Urinary bladder (tissue), 4 donors: ENCODE results near the gene DNAAF2. TPM values are rescaled to one million over a fixed set of nuclear protein-coding genes. Genes with fewer than 3 reads are reported as not detected.

Experiments
- DNase-seq: peaks from one replicate; pipeline ENCODE4 v3.0.0-alpha.2; 2015; ENCODE audit errors: extremely low spot score
- H3K27ac ChIP-seq: one replicate; pipeline ENCODE4 v1.5.1; 2013; ENCODE audit warnings: low read depth, mild to moderate bottlenecking, moderate library complexity
- H3K36me3 ChIP-seq: one replicate; pipeline ENCODE4 v1.6.1; 2013; ENCODE audit warnings: mild to moderate bottlenecking, moderate library complexity; ENCODE audit not compliant: insufficient read depth
- H3K4me1 ChIP-seq: one replicate; pipeline ENCODE4 v1.6.1; 2013; ENCODE audit warnings: mild to moderate bottlenecking, moderate library complexity; ENCODE audit not compliant: insufficient read depth
- H3K4me3 ChIP-seq: one replicate; pipeline ENCODE4 v1.5.1; 2013; ENCODE audit warnings: low read depth, low read length
- WGBS: extraction: QIAGEN DNeasy Blood & Tissue Kit; methylation state at CpG from one replicate; pipeline ENCODE4 v1.1.7; 2013; 5-methylcytosine and 5-hydroxymethylcytosine counted together
- polyA plus RNA-seq: library from polyadenylated mRNA; stranded (reverse); fragments of 200-250 nt; gene quantifications from one replicate; pipeline ENCODE4 v1.2.3, GENCODE V29; 2013
- small RNA-seq: library from RNA; depleted of rRNA; stranded (forward); fragments of <200 nt; gene quantifications from one replicate; pipeline ENCODE3, GENCODE V24; 2014
- total RNA-seq: library from RNA; depleted of rRNA; stranded (reverse); fragments of >200 nt; gene quantifications from one replicate; pipeline ENCODE4 v1.2.3, GENCODE V29; 2014
- donor health status: healthy with polysubstance abuse.
- donor health status: healthy.

The DNAAF2 gene
- total and polyA plus RNA-seq, 2 donors, result 6.4 to 9.1 TPM

- no peak overlapping the region for H3K4me3 ChIP-seq
- no peak for DNase-seq
- no peaks in the 10 kb centered on the region for H3K4me1 ChIP-seq
- no peak overlapping the region for H3K27ac ChIP-seq
- peaks cover 5% of the 10 kb centered on the region for H3K36me3 ChIP-seq
- WGBS, result 90% methylated on average over 11 of the region's 11 CpGs
Measured at GRCh38 chr14:49584058-49584457, 51.0 kb downstream of the DNAAF2 start.

GRCh38 chr14:49583629-49584028, 51.4 kb downstream of the DNAAF2 start:
- H3K36me3 ChIP-seq, result peaks cover 5% of the 10 kb centered on the region
- DNase-seq, result no peak
- WGBS, result 79% methylated on average over 6 of the region's 6 CpGs
- H3K4me1 ChIP-seq, result no peaks in the 10 kb centered on the region
- H3K4me3 ChIP-seq, result no peak overlapping the region
- no peak overlapping the region for H3K27ac ChIP-seq

- WGBS, result 91% methylated on average over 4 of the region's 4 CpGs
- Histone ChIP-seq H3K4me1 (no peaks in the 10 kb centered on the region), H3K4me3 (no peak overlapping the region), H3K36me3 (peaks cover 8% of the 10 kb centered on the region), H3K27ac (no peak overlapping the region)
- no peak for DNase-seq
Measured at GRCh38 chr14:49582113-49582977, 52.7 kb downstream of the DNAAF2 start.

- peaks cover 9% of the 10 kb centered on the region for H3K36me3 ChIP-seq
- no peak for DNase-seq
- no peaks in the 10 kb centered on the region for H3K4me1 ChIP-seq
- H3K27ac ChIP-seq, result no peak overlapping the region
- no peak overlapping the region for H3K4me3 ChIP-seq
- WGBS, result 85% methylated on average over 9 of the region's 9 CpGs
Measured at GRCh38 chr14:49581209-49582112, 53.6 kb downstream of the DNAAF2 start.

- H3K27ac ChIP-seq, result no peak overlapping the region
- H3K4me1 ChIP-seq, result no peaks in the 10 kb centered on the region
- 86% methylated on average over 2 of the region's 2 CpGs for WGBS
- peaks cover 10% of the 10 kb centered on the region for H3K36me3 ChIP-seq
- DNase-seq, result no peak
- no peak overlapping the region for H3K4me3 ChIP-seq
Measured at GRCh38 chr14:49579841-49580240, 55.2 kb downstream of the DNAAF2 start.

- H3K4me3 ChIP-seq, result no peak overlapping the region
- H3K36me3 ChIP-seq, result peaks cover 10% of the 10 kb centered on the region
- no peak overlapping the region for H3K27ac ChIP-seq
- 98% methylated on average over 1 of the region's 1 CpG for WGBS
- DNase-seq, result no peak
- H3K4me1 ChIP-seq, result no peaks in the 10 kb centered on the region
Measured at GRCh38 chr14:49578141-49578540, 56.9 kb downstream of the DNAAF2 start.

Small RNAs within 50 kb of the gene (small RNA-seq; reads per million reads assigned to genes)
- gene AL139099.3 (not detected), gene AL139099.4 (not detected), gene RF00019 (not detected), gene RNU6ATAC30P (not detected)

Other genes starting within 250 kb of the DNAAF2 start
- gene RPS29, start 48.9 kb downstream of the DNAAF2 start, total RNA-seq, result 1,469 TPM
- gene RPS29, start 48.9 kb downstream of the DNAAF2 start, polyA plus RNA-seq, result 2,986 TPM
- gene LRR1, start 36.3 kb downstream of the DNAAF2 start, total RNA-seq, result 19.2 TPM
- 8.6 TPM for gene LRR1, start 36.3 kb downstream of the DNAAF2 start, polyA plus RNA-seq
- 122 TPM for gene RPL36AL, start 14.6 kb downstream of the DNAAF2 start, total RNA-seq
- gene RPL36AL, start 14.6 kb downstream of the DNAAF2 start, polyA plus RNA-seq, result 349 TPM
- 43.5 TPM for gene MGAT2, start 14.4 kb downstream of the DNAAF2 start, total RNA-seq
- gene MGAT2, start 14.4 kb downstream of the DNAAF2 start, polyA plus RNA-seq, result 20.5 TPM
- gene POLE2, start 53.0 kb upstream of the DNAAF2 start, total RNA-seq, result 25.5 TPM
- gene POLE2, start 53.0 kb upstream of the DNAAF2 start, polyA plus RNA-seq, result 3.2 TPM
- 21.6 TPM for gene KLHDC1, start 57.9 kb upstream of the DNAAF2 start, total RNA-seq
- 4.2 TPM for gene KLHDC1, start 57.9 kb upstream of the DNAAF2 start, polyA plus RNA-seq
- gene KLHDC2, start 132.9 kb upstream of the DNAAF2 start, total RNA-seq, result 127 TPM
- gene KLHDC2, start 132.9 kb upstream of the DNAAF2 start, polyA plus RNA-seq, result 82.2 TPM
- 171 TPM for gene NEMF, start 217.5 kb upstream of the DNAAF2 start, total RNA-seq
- gene NEMF, start 217.5 kb upstream of the DNAAF2 start, polyA plus RNA-seq, result 32.2 TPM